Stomach (tissue), 4 donors: ENCODE measurements around the gene PDGFRB.

ENCODE experiments used
- CTCF ChIP-seq, 7 experiments: fragments of 450-650 bp in 4 of 7; fragments of 200-600 bp in 3 of 7; sonication (generic) in 3 of 7; IDR thresholded peaks; one replicate each; pipeline ENCODE4 v1.5.1; 2016 to 2019; ENCODE audit warnings: antibody characterized with exemption in 7 of 7, control low read depth in 2 of 7, mild to moderate bottlenecking in 1 of 7
- EP300 ChIP-seq: sonication (generic); formaldehyde crosslinking; IDR thresholded peaks from one replicate; pipeline ENCODE4 v1.6.1; 2017; ENCODE audit warnings: antibody characterized with exemption
- POLR2A ChIP-seq, 4 donors: fragments of 450-650 bp; IDR thresholded peaks; one replicate each; pipeline ENCODE4 v1.6.1; 2016; ENCODE audit warnings: antibody characterized with exemption in 4 of 4, control low read depth in 2 of 4, mild to moderate bottlenecking in 1 of 4, moderate library complexity in 1 of 4
- POLR2AphosphoS5 ChIP-seq, 3 donors: sonication (generic); formaldehyde crosslinking; IDR thresholded peaks; one replicate each; pipeline ENCODE4 v1.6.1; 2016; ENCODE audit warnings: antibody characterized with exemption in 3 of 3

DNA sequence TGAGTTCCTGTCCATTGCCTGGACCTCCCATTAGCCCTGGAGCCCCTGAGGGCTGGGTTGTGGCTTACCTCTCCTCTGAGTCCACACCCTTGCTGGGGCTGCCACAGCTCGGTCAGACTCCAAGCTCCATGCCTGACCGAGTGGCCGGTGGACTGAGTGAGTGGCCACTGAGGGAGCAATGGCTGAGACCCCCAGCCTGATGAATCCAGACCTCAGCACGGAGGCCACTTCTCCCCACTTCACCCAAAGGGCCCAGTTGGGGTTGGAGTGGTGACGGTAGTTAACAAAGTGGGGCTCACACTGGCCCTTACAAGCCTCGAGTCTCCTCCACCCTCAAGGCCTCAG lies 28.8 kb downstream of the PDGFRB start:
- TF ChIP-seq CTCF (IDR thresholded peaks at IDR 0.05) = no peak
- no peak for TF ChIP-seq POLR2A (IDR thresholded peaks at IDR 0.05)
- no peak for TF ChIP-seq POLR2AphosphoS5 (IDR thresholded peaks at IDR 0.05)
- no peak for TF ChIP-seq EP300
